Measurements from ENCODE around the gene KCNG2. TPM values are rescaled to one million over a fixed set of nuclear protein-coding genes. Genes with fewer than 3 reads are reported as not detected.
"Not testable (repeated sequence)": the region's sequence is repeated elsewhere in the genome, so short reads cannot be mapped to it uniquely, and the experiment has no call there.

KCNG2 gene
- polyA plus RNA-seq, 3 donors from 2014 or later, result not detected

DNA sequence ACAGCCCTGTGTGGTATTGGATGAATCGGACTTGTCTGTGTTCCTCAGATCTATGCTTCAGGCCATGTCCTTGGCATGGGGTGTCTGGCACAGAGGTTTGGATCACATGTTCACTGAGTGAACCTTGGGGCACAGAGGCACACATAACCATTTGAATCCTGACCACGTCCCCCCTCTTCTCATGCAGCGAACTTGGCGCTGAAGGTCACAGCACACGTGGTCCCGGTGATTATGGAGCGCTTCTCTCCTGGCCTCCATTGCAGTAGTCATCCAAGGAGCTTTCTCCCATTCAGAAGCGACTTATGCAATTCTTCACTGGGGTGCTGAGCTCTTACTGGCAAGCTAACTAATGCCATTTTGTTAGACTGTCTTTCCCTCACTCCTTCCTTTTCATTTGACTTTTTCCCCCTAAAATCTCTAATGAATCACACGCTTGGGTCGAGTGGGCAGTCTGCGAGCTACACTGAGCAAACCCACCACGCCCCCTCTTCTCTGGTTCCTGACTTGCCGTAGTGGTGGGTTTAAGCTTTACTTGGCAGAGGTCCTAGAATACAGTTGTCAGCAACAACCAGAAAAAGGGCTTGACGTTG is 59.4 kb downstream of the KCNG2 start:
- H3K36me3 Mint-ChIP-seq, result no peaks in the 10 kb centered on the region
- H3K4me3 Mint-ChIP-seq, result no peak overlapping the region
- H3K27ac Mint-ChIP-seq, result peak overlapping the region in 1 of 6 donors; percentile 63
- H3K9me3 Mint-ChIP-seq, result peaks cover 0 to 8% (median 2%) of the 10 kb centered on the region in 6 donors
- H3K27me3 Mint-ChIP-seq (ENCODE audit: low read depth in 3 of 3), result peaks cover 4 to 9% (median 9%) of the 10 kb centered on the region in 3 donors
- DNase-seq, result no peak
- no peaks in the 10 kb centered on the region for H3K4me1 Mint-ChIP-seq

GRCh38 chr18:79859314-79859713 is 61.6 kb downstream of the KCNG2 start:
- Mint-ChIP-seq H3K27ac (no peak overlapping the region), H3K27me3 (ENCODE audit: low read depth in 3 of 3) (peaks cover 4 to 7% (median 6%) of the 10 kb centered on the region in 3 donors), H3K4me1 (no peaks in the 10 kb centered on the region), H3K4me3 (no peak overlapping the region), H3K36me3 (no peaks in the 10 kb centered on the region), H3K9me3 (peaks cover 0 to 9% (median 2%) of the 10 kb centered on the region in 6 donors)
- no peak for DNase-seq

DNA sequence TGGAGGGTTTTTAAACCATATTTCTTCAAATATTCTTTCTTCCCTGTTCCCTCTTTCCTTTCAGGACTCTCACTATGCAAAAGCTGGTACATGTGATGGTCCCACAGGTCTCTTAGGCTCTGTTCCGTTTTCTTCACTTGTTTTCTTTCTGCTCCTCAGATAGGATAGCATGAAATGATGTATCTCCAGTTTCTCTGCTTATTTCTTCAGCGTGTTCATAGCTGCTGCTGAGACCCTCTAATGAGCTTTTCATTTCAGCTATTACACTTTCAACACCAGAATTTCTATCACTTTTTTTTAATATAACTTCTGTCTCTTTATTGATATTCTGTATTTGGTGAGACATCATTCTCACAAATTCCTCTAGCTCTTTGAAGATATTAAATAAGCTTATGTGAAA is 63.9 kb downstream of the KCNG2 start:
- no peak overlapping the region for H3K27ac Mint-ChIP-seq
- H3K9me3 Mint-ChIP-seq, result peaks cover 0 to 9% (median 2%) of the 10 kb centered on the region in 6 donors
- DNase-seq, result no peak
- peaks cover 0 to 4% (median 2%) of the 10 kb centered on the region in 3 donors for H3K27me3 Mint-ChIP-seq (ENCODE audit: low read depth in 3 of 3)
- H3K4me3 Mint-ChIP-seq, result no peak overlapping the region
- H3K4me1 Mint-ChIP-seq, result no peaks in the 10 kb centered on the region
- H3K36me3 Mint-ChIP-seq, result no peaks in the 10 kb centered on the region

DNA sequence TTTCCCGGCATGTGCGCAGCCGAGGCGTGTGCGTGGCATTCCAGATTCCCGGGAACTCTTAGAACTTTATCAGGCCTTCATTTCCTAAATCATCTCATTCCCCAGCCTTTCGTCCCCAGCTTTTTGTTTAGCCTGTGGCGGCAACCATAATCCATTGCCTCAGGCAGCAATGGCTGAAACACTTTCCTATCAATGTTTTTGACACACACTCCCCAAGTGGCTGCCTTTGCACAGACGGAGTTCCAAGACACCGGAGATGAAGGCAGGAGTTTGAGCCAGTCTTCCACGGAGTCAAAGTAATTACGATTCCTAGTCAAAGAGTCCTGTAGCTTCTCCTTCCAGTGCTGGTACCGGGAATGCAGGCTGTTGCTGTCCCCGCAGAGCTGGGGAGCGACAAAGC is 64.8 kb downstream of the KCNG2 start:
- Mint-ChIP-seq H3K27me3 (ENCODE audit: low read depth in 3 of 3) (peaks cover 0 to 4% (median 0%) of the 10 kb centered on the region in 3 donors), H3K27ac (no peak overlapping the region), H3K36me3 (no peaks in the 10 kb centered on the region), H3K4me3 (no peak overlapping the region), H3K4me1 (no peaks in the 10 kb centered on the region), H3K9me3 (peaks cover 0 to 9% (median 2%) of the 10 kb centered on the region in 6 donors)
- DNase-seq, result no peak

GRCh38 chr18:79863161-79864005 is 65.6 kb downstream of the KCNG2 start:
- Mint-ChIP-seq H3K4me1 (no peaks in the 10 kb centered on the region), H3K27me3 (ENCODE audit: low read depth in 3 of 3) (peaks cover 0 to 4% (median 0%) of the 10 kb centered on the region in 3 donors), H3K27ac (no peak overlapping the region), H3K36me3 (no peaks in the 10 kb centered on the region), H3K9me3 (peaks cover 0 to 9% (median 2%) of the 10 kb centered on the region in 6 donors), H3K4me3 (no peak overlapping the region)
- DNase-seq, result no peak

DNA sequence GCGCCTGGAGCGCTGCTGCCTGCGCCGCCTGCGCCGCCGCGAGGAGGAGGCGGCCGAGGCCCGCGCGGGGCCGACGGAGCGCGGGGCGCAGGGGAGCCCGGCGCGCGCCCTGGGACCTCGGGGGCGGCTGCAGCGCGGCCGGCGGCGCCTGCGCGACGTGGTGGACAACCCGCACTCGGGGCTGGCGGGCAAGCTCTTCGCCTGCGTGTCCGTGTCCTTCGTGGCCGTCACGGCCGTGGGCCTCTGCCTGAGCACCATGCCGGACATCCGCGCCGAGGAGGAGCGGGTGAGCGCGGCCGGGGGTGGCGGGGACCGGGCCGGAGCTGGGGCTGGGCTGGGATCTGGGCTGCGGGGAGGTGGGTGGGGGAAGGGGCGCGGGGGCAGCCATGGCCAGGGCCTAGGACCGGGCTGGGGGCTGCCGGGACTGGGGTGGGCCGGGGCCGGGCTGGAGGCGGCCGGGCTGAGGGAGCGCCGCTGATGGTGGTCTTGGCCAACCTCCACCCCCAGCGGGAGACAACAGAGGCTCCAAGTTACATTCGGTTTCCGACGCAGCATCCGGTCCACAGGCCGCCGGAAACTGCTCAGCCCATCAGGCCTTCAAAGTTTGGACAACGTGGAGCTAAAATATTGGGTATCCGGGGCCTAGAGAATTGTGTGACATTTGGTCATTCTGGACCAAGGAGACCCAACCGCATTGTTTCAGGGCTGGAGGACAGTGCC is 66.4 kb downstream of the KCNG2 start:
- H3K27me3 Mint-ChIP-seq (ENCODE audit: low read depth in 3 of 3), result peaks cover 0 to 4% (median 0%) of the 10 kb centered on the region in 3 donors
- no peaks in the 10 kb centered on the region for H3K4me1 Mint-ChIP-seq
- H3K9me3 Mint-ChIP-seq, result peaks cover 0 to 9% (median 2%) of the 10 kb centered on the region in 6 donors
- H3K36me3 Mint-ChIP-seq, result no peaks in the 10 kb centered on the region
- DNase-seq, result no peak
- no peak overlapping the region for H3K4me3 Mint-ChIP-seq
- H3K27ac Mint-ChIP-seq, result no peak overlapping the region

DNA sequence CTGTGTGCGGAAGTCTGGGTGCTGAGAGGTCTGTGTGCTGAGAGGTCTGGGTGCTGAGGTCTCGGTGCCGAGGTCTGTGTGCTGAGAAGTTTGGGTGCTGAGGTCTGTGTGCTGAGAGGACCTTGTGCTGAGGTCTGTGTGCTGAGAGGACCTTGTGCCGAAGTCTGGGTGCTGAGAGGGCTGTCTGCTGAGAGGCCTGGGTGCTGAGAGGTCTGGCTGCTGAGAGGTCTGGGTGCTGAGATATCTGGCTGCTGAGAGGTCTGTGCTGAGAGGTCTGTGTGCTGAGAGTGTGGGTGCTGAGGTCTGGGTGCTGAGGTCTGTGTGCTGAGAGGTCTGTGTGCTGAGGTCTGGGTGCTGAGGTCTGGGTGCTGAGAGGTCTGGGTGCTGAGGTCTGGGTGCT is 67.2 kb downstream of the KCNG2 start:
- H3K27me3 Mint-ChIP-seq (ENCODE audit: low read depth in 3 of 3), result not testable (repeated sequence)

GRCh38 chr18:79865951-79866350 is 68.2 kb downstream of the KCNG2 start:
- H3K4me1 Mint-ChIP-seq; DNase-seq; H3K27me3 Mint-ChIP-seq (ENCODE audit: low read depth in 3 of 3); H3K9me3 Mint-ChIP-seq; H3K36me3 Mint-ChIP-seq; H3K4me3 Mint-ChIP-seq; H3K27ac Mint-ChIP-seq: not testable (repeated sequence)

More for the DNA sequence above, 67.2 kb downstream of the KCNG2 start:
- not testable (repeated sequence) for H3K27ac Mint-ChIP-seq, H3K9me3 Mint-ChIP-seq, H3K36me3 Mint-ChIP-seq, H3K4me1 Mint-ChIP-seq, H3K4me3 Mint-ChIP-seq, DNase-seq

DNA sequence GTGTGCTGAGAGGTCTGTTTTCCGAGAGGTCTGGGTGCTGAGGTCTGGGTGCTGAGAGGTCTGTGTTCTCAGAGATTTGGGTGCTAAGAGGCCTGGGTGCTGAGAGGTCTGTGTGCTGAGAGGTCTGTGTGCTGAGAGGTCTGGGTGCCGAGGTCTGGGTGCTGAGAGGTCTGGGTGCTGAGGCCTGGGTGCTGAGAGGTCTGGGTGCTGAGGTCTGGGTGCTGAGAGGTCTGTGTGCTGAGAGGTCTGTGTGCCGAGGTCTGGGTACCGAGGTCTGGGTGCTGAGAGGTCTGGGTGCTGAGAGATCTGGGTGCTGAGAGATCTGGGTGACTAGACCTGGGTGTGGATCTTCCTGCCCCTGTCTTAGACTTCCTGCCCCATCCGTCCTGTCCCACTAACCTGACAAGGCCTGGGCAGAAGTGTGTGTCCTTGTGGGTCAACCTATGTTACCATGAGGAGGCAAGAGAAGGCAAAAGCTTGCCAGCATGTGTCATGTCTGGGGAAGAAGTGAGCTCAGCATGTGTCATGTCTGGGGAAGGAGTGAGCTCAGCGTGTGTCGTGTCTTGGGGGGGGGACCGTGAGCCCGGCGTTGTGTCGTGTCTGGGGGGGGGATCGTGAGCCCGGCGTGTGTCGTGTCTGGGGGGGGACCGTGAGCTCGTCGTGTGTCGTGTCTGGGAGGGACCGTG is 69.3 kb downstream of the KCNG2 start:
- peaks cover 0 to 3% (median 0%) of the 10 kb centered on the region in 6 donors for H3K9me3 Mint-ChIP-seq
- H3K27me3 Mint-ChIP-seq (ENCODE audit: low read depth in 3 of 3), result peaks cover 0 to 6% (median 0%) of the 10 kb centered on the region in 3 donors
- DNase-seq, result no peak
- no peak overlapping the region for H3K27ac Mint-ChIP-seq
- no peak overlapping the region for H3K4me3 Mint-ChIP-seq
- H3K4me1 Mint-ChIP-seq, result no peaks in the 10 kb centered on the region
- H3K36me3 Mint-ChIP-seq, result no peaks in the 10 kb centered on the region

DNA sequence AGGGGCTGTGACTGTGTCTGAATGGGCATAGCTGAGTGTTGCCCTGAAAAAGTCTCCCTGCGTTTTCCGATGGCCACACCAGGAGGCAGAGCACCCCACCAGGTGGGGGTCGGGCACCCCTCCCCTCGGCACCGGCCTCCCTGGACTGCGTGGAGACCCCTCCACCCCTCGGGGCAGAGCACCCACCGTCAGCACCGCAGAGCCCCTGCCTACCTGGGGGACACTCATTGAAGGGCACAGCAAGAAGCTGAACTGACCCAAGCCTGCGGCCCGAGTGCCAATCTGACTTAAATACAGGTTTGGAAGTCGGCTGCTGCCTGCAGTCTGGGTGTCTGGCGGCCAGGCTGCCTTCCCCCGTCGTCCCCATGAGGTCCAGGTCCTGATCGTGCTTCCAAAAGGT is 69.9 kb downstream of the KCNG2 start:
- H3K36me3 Mint-ChIP-seq, result no peaks in the 10 kb centered on the region
- H3K27ac Mint-ChIP-seq, result no peak overlapping the region
- no peaks in the 10 kb centered on the region for H3K9me3 Mint-ChIP-seq
- no peak overlapping the region for H3K4me3 Mint-ChIP-seq
- H3K27me3 Mint-ChIP-seq (ENCODE audit: low read depth in 3 of 3), result peaks cover 0 to 3% (median 0%) of the 10 kb centered on the region in 3 donors
- H3K4me1 Mint-ChIP-seq, result no peaks in the 10 kb centered on the region
- no peak for DNase-seq

GRCh38 chr18:79868168-79868784 is 70.5 kb downstream of the KCNG2 start:
- Mint-ChIP-seq H3K27me3 (ENCODE audit: low read depth in 3 of 3) (peaks cover 0 to 3% (median 0%) of the 10 kb centered on the region in 3 donors), H3K27ac (no peak overlapping the region), H3K4me3 (no peak overlapping the region), H3K9me3 (no peaks in the 10 kb centered on the region), H3K4me1 (no peaks in the 10 kb centered on the region), H3K36me3 (no peaks in the 10 kb centered on the region)
- DNase-seq, result no peak

DNA sequence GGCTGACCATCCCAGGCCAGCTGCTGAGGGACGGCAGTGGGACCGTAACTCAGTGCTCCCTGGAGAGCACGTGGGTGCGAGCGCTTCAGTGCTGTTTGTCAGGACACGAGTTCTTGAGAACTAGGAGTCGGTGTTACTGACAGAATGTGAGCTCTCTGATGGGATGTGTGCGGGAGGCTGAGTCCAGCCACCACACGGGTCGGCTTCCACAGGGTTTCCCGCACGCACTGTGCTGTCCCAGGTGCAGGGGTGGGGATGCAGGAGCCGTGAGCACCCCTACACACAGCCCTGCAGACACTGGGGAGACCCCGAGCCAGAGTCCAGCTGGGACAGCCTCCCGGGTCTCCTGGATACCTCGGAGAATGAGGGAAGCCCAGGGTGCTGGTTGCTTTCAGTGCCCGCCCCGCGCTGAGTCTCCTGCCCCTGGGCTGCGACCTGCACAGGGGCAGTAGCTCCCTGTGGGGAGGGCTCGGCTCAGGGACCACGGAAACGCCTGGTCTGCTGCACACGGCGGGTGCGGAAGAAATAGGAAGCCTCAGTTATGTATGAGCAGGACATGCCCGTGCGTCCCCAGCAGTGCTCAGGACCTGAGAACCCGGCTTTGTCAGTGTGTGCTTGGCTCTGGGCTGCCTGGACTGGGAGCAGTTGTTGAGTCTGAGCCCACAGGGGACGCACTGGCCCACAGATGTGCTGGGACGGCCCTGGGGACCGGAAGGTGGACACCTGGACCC is 71.2 kb downstream of the KCNG2 start:
- DNase-seq, result no peak
- H3K36me3 Mint-ChIP-seq, result no peaks in the 10 kb centered on the region
- no peaks in the 10 kb centered on the region for H3K4me1 Mint-ChIP-seq
- no peaks in the 10 kb centered on the region for H3K9me3 Mint-ChIP-seq
- peaks cover 0 to 3% (median under 1%) of the 10 kb centered on the region in 3 donors for H3K27me3 Mint-ChIP-seq (ENCODE audit: low read depth in 3 of 3)
- H3K27ac Mint-ChIP-seq, result no peak overlapping the region
- H3K4me3 Mint-ChIP-seq, result no peak overlapping the region
